Fibroblast of lung (primary cell): ENCODE measurements around the gene RIC8A. TPM values are rescaled to one million over a fixed set of nuclear protein-coding genes. Genes with fewer than 3 reads are reported as not detected.
A peak's percentile ranks its signal among the peaks of the same experiment; 100 is the strongest.

Experiments used
- DNase-seq, 2 donors: peaks; one replicate each; pipeline versions ENCODE4 v3.0.0 to v3.0.0-alpha.2; 2010; ENCODE audit warnings: low read depth in 2 of 2
- H2AFZ ChIP-seq: 2 replicates; pipeline ENCODE4 v1.5.1; 2012; ENCODE audit warnings: low read length, control low read depth, inconsistent platforms
- H3K27ac ChIP-seq: 2 replicates; pipeline ENCODE4 v1.5.1; 2011; ENCODE audit warnings: low read length, control low read depth; ENCODE audit not compliant: insufficient read depth
- H3K27me3 ChIP-seq: 2 replicates; pipeline ENCODE4 v1.5.1; 2011; ENCODE audit warnings: mild to moderate bottlenecking, low read length; ENCODE audit not compliant: control insufficient read depth, insufficient read depth
- H3K36me3 ChIP-seq: 2 replicates; pipeline ENCODE4 v1.5.1; 2011; ENCODE audit warnings: low read length; ENCODE audit not compliant: control insufficient read depth, insufficient read depth
- H3K4me1 ChIP-seq: 2 replicates; pipeline ENCODE4 v1.5.1; 2011; ENCODE audit warnings: low read length; ENCODE audit not compliant: control insufficient read depth, insufficient read depth; ENCODE audit errors: extremely low read depth
- H3K4me2 ChIP-seq: 2 replicates; pipeline ENCODE4 v1.5.1; 2011; ENCODE audit warnings: low read length, control low read depth; ENCODE audit not compliant: insufficient read depth; ENCODE audit errors: extremely low read depth
- H3K4me3 ChIP-seq, 4 experiments: fragments of 200-600 bp in 1 of 4; sonication (generic) in 1 of 4; replicated peaks in 1 of 4; 2 replicates each; pipeline ENCODE4 v1.5.1; 2011 to 2016; ENCODE audit warnings: low read length in 4 of 4, low read depth in 3 of 4, mild to moderate bottlenecking in 3 of 4, control low read depth in 2 of 4, inconsistent platforms in 1 of 4, mixed read lengths in 1 of 4; ENCODE audit not compliant: insufficient read depth in 1 of 4; ENCODE audit errors: control extremely low read depth in 1 of 4
- H3K79me2 ChIP-seq: 2 replicates; pipeline ENCODE4 v1.5.1; 2012; ENCODE audit warnings: mild to moderate bottlenecking, low read length, inconsistent platforms; ENCODE audit not compliant: control insufficient read depth, insufficient read depth
- H3K9ac ChIP-seq: 2 replicates; pipeline ENCODE4 v1.5.1; 2011; ENCODE audit warnings: mild to moderate bottlenecking, low read length, control low read depth; ENCODE audit not compliant: insufficient read depth
- H3K9me3 ChIP-seq: 2 replicates; pipeline ENCODE4 v1.5.1; 2012; ENCODE audit warnings: low read depth, low read length; ENCODE audit not compliant: control insufficient read depth, insufficient read depth
- H4K20me1 ChIP-seq: 2 replicates; pipeline ENCODE4 v1.5.1; 2011; ENCODE audit warnings: low read length; ENCODE audit not compliant: control insufficient read depth, insufficient read depth; ENCODE audit errors: extremely low read depth
- CTCF ChIP-seq, 2 donors: IDR thresholded peaks in 1 of 2; conservative IDR thresholded peaks in 1 of 2; 1 replicate in 1 of 2; 2 replicates in 1 of 2; pipeline ENCODE4 v1.5.1; 2011 to 2012; ENCODE audit warnings: low read length in 2 of 2, control low read depth in 1 of 2, inconsistent platforms in 1 of 2, low read depth in 1 of 2, mild to moderate bottlenecking in 1 of 2
- EZH2 ChIP-seq: IDR thresholded peaks from 2 replicates; pipeline ENCODE4 v1.5.1; 2012; ENCODE audit warnings: low read length, control low read depth, mild to moderate bottlenecking; ENCODE audit errors: missing control alignments
- polyA plus RNA-seq, 2 donors: library from polyadenylated mRNA; depleted of rRNA in 1 of 2; stranded (reverse) in 1 of 2; unstranded in 1 of 2; fragments of >200 nt; gene quantifications; 2 replicates each; pipeline ENCODE4 v1.2.1, GENCODE V29; 2011 to 2012; ENCODE audit warnings: missing spikeins in 1 of 2
- total RNA-seq: library from RNA; depleted of rRNA; stranded (reverse); fragments of >200 nt; gene quantifications from 2 replicates; pipeline ENCODE4 v1.2.1, GENCODE V29; 2014

The RIC8A gene
- total and polyA plus RNA-seq, 2 donors (not counting 1 experiment from before 2014, with no cell fraction given), result 106 to 230 TPM

DNA sequence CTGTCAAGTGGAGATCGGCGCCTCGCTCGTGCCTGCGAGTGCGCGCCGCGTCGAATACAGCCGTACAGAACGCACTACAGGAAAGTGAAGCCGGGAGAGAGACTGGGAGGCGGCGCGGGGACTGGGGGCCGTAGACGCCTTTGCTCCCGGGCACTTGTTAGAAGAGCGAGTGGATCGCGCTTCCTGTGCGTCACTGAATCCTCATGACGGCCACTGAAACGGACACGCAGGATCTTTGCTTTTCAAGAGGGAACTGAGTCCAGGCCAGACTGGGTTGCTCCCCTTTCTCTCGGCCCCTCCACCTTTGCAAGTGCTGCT lies 314 bp downstream of the RIC8A start:
- peak overlapping the region; percentile 97 for H3K9ac ChIP-seq
- peaks cover 45% of the 10 kb centered on the region for H3K36me3 ChIP-seq
- DNase-seq, result peak; percentile 57 to 72
- peaks cover 25% of the 10 kb centered on the region for H3K4me1 ChIP-seq
- peak overlapping the region; percentile 71 to 96 (median 80) for H3K4me3 ChIP-seq
- H3K9me3 ChIP-seq, result no peaks in the 10 kb centered on the region
- H2AFZ ChIP-seq, result no peak overlapping the region
- H4K20me1 ChIP-seq, result no peaks in the 10 kb centered on the region
- peak overlapping the region; percentile 100 for H3K4me2 ChIP-seq
- H3K27me3 ChIP-seq, result no peaks in the 10 kb centered on the region
- H3K27ac ChIP-seq, result peak overlapping the region; percentile 96
- TF ChIP-seq EZH2 (no peak), CTCF (conservative IDR thresholded peaks at IDR 0.05 in 1 of 2, IDR thresholded peaks at IDR 0.05 in 1 of 2; ENCODE audit: low read depth in 1 of 2, low read length in 2 of 2) (no peak)
- peaks cover 77% of the 10 kb centered on the region for H3K79me2 ChIP-seq

GRCh38 chr11:208181-208916 lies 841 bp downstream of the RIC8A start:
- Histone ChIP-seq H3K27me3 (no peaks in the 10 kb centered on the region), H3K4me2 (peak overlapping the region; percentile 100), H3K79me2 (peaks cover 77% of the 10 kb centered on the region), H3K9ac (peak overlapping the region; percentile 97), H3K36me3 (peaks cover 46% of the 10 kb centered on the region), H3K4me1 (peaks cover 25% of the 10 kb centered on the region), H3K4me3 (peak overlapping the region; percentile 71 to 96 (median 80)), H3K27ac (peak overlapping the region; percentile 96), H4K20me1 (no peaks in the 10 kb centered on the region), H3K9me3 (no peaks in the 10 kb centered on the region), H2AFZ (no peak overlapping the region)
- DNase-seq, result peak; percentile 64 to 74
- TF ChIP-seq EZH2, result no peak
- no peak for TF ChIP-seq CTCF (conservative IDR thresholded peaks at IDR 0.05 in 1 of 2, IDR thresholded peaks at IDR 0.05 in 1 of 2; ENCODE audit: low read depth in 1 of 2, low read length in 2 of 2)

DNA sequence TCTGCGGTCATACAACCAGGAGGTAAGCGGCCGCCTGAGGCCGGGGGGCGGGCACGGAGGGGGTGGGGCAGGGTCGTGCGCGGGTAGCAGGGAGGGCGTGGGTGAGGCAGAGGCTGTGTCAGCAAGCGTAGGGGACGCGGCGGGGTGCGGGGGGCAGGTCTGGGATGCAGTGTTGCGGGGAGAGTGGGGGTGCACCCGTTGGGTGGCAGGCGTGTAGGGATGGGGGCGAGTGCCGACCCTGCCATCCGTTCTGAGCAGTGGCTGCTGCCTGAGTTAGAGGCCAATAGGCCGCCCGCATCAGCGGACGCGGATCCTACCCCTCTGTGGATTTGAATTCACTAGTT lies 1.4 kb downstream of the RIC8A start:
- H3K27ac ChIP-seq, result peak overlapping the region; percentile 96
- H3K4me3 ChIP-seq, result peak overlapping the region; percentile 71 to 96 (median 74)
- H3K4me2 ChIP-seq, result peak overlapping the region; percentile 98
- H3K9me3 ChIP-seq, result no peaks in the 10 kb centered on the region
- H3K36me3 ChIP-seq, result peaks cover 42% of the 10 kb centered on the region
- H4K20me1 ChIP-seq, result no peaks in the 10 kb centered on the region
- peaks cover 72% of the 10 kb centered on the region for H3K79me2 ChIP-seq
- H3K4me1 ChIP-seq, result peaks cover 25% of the 10 kb centered on the region
- no peaks in the 10 kb centered on the region for H3K27me3 ChIP-seq
- TF ChIP-seq EZH2 (no peak), CTCF (conservative IDR thresholded peaks at IDR 0.05 in 1 of 2, IDR thresholded peaks at IDR 0.05 in 1 of 2; ENCODE audit: low read depth in 1 of 2, low read length in 2 of 2) (no peak)
- peak overlapping the region; percentile 97 for H3K9ac ChIP-seq
- no peak overlapping the region for H2AFZ ChIP-seq
- no peak for DNase-seq
